GM12892 (cell line): Measurements from ENCODE around the gene RNF183.

Experiments
- POLR2A ChIP-seq: IDR thresholded peaks from 2 replicates; pipeline ENCODE4 v1.6.1; 2011; ENCODE audit warnings: low read depth, low read length, control low read depth
- POLR2AphosphoS5 ChIP-seq: IDR thresholded peaks from 2 replicates; pipeline ENCODE4 v1.6.1; 2011; ENCODE audit warnings: low read depth, low read length, control low read depth

GRCh38 chr9:113348437-113348836 is 45.3 kb upstream of the RNF183 start:
- TF ChIP-seq POLR2A (no peak), POLR2AphosphoS5 (no peak)
